Fibroblast of skin of left quadriceps (primary cell): Measurements from ENCODE around the gene OR9G4.

Source experiments
- DNase-seq, 2 experiments: peaks; one replicate each; pipeline ENCODE4 v3.0.0-alpha.2; 2013; ENCODE audit warnings: low read depth in 2 of 2

OR9G4 gene

DNA sequence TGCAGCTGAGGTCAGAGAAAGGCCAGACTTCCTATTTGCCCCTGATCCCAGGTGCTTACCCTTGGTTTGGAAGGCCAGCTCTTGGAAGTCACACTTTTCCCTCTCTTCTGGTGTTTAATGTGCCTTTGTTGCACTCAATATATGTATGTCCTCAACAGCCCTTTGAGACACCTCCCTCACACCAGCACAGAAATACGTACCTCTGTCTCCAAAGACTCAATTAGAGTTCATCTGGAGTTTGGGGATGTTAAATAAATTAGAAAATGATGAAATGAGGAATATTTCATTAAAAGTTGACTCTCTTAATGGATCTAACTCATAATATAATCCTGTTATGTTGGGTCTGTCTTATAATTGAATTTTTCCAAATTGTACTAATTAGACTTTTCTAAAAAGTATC lies at the start of gene OR9G4:
Gene OR9G4, minus strand, starts transcription at position 101 of the 400 bp plus-strand sequence. CDS start 4,931 bp downstream, outside the sequence.
- no peak for DNase-seq

- DNase-seq: peak in 1 of 2 experiments; percentile 10
Measured at GRCh38 chr11:56783448-56784041, 35.0 kb upstream of the OR9G4 start.

DNA sequence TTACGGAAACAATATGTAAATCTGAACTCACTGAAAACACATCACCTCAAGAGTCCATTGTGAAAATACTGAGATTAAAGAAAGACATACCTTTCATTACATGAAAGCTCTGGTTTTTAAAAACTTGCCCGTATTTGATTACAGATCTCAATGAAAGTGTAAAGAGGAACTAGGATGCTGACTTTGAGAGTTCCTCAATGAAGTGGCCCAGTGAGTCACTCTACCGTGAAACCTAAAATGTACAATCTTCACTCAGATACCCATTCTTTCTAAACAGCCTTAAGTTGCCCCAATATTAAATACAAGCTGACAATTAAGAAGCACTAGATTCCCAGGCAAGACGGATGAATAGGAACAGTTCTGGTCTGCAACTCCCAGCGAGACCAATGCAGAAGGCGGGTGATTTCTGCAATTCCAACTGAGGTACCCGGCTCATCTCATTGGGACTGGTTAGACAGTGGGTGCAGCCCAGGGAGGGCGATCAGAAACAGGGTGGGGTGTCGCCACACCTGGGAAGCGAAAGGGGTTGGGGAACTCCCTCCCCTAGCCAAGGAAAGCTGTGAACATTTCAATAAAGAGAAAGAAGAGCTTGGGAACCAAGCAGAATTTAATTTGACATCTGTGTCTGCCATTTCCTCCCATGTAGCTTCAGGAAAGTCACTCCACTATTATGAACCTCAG lies 33.8 kb upstream of the OR9G4 start:
- DNase-seq: no peak

DNA sequence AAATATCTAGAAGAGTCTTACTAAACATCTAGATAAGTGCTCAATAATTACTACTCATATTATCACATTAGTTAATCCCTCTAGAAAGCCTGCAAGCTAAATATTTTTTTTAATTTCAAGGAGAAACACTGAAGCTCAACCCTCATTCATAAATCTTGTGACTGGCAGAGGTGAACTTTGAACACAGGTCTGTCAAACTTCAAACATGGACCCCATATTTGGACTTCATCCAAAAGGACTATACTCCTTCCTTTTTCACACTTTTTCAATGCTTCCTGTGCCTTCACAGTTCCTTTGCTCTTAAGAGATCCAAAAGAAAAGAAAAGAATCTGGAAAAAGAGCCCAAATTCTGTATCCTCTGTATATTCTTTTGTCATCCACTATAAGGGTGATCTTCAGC lies 28.3 kb upstream of the OR9G4 start:
- no peak for DNase-seq

DNA sequence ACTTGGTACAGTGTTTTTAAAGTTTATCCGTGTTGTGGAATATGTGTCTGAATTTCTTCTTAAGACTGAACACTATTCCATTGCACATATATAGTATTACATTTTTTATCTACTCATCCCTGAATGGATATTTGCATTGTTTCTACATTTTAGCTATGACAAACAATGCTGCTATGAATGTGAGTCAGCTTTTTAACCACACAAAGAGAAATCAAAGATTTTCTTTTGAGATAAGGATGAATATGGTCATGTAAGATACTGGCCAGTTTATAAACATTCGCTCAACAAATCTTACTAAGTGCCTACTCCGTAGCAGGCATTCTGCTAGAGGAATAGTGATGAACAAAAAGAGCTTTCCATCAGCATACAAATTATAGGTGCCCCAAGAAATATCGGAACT lies 16.5 kb upstream of the OR9G4 start:
- no peak for DNase-seq

GRCh38 chr11:56751480-56751879 lies 3.0 kb upstream of the OR9G4 start:
- no peak for DNase-seq

GRCh38 chr11:56750190-56750589 lies 1.7 kb upstream of the OR9G4 start:
- DNase-seq: no peak

GRCh38 chr11:56740886-56741285 lies 7.6 kb downstream of the OR9G4 start:
- DNase-seq: no peak

DNA sequence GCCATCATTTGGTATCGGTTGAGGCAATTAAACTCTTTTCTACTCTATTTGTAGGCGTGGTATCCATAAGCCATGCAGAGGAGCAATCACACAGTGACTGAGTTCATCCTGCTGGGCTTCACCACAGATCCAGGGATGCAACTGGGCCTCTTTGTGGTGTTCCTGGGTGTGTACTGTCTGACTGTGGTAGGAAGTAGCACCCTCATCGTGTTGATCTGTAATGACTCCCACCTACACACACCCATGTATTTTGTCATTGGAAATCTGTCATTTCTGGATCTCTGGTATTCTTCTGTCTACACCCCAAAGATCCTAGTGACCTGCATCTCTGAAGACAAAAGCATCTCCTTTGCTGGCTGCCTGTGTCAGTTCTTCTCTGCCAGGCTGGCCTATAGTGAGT lies 8.4 kb downstream of the OR9G4 start:
- DNase-seq: no peak

- no peak for DNase-seq
Measured at GRCh38 chr11:56720513-56720912, 28.0 kb downstream of the OR9G4 start.

- DNase-seq: no peak
Measured at GRCh38 chr11:56716379-56716854, 32.1 kb downstream of the OR9G4 start.

DNA sequence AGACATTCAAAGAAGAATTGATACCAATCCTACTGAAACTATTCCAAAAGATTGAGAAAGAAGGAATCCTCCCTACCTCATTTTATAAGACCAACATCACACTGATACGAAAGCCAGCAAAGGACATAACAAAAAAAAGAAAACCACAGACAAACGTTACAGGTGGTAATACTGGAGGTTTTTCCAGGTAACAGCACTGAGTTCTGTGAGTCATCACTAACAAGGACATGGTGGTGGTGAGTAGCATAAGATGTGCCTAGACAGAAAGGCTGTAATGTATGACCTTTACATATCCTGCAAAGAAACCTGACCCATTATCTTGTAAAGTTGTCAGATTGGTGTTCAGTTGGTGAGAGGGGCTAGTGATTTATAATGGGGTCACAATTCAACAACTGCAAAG lies 34.3 kb downstream of the OR9G4 start:
- DNase-seq: no peak

DNA sequence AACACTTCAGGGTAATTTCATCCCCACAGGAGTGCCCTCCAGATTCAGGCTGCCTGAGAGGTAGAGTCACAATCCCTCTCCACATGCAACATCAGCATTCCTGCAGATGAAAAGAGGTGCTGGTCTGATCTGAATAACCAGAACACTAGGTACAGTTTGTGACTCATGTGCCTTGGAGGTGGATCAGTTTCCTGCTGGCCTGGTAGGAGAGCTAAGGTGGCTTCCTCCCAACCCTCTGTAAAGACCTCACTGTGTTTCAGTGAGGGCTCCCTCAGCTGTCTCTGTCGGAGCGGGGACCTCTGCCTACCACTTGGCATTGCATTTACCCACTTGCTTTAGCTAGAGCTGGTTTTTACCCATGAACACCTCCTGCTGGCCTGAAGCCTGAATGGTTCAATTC lies 42.0 kb downstream of the OR9G4 start:
- no peak for DNase-seq

DNA sequence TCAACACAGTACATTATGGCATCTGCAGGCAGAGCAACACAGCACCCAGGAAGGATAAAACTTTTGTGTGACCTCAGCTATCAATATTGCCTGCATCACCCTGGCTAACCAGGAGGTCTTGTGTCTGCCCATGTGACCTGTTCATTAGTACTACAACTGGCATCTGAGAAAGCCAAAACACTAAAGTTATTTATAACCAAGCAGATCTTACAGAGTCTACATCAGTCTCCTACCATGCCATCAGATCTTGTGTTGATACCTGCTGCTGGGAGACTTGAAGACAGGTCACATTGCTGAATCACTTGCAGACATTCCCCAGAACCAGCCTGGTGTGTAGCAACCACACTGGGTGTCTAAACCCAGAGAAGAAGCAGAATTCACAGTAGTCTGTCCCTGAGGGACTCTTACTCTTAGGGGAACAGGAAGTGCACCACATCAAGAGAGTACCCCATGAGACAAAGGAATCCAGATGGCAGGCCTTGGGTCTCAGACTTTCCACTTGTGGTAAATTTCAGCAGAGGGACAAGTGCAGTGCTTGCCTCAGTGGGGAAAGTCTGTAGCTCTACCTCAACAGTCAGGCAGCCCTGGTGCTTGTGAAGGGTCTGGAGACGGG lies 42.6 kb downstream of the OR9G4 start:
- DNase-seq: no peak

- no peak for DNase-seq
Measured at GRCh38 chr11:56700914-56701485, 47.5 kb downstream of the OR9G4 start.

GRCh38 chr11:56700242-56700913 lies 48.1 kb downstream of the OR9G4 start:
- no peak for DNase-seq

DNA sequence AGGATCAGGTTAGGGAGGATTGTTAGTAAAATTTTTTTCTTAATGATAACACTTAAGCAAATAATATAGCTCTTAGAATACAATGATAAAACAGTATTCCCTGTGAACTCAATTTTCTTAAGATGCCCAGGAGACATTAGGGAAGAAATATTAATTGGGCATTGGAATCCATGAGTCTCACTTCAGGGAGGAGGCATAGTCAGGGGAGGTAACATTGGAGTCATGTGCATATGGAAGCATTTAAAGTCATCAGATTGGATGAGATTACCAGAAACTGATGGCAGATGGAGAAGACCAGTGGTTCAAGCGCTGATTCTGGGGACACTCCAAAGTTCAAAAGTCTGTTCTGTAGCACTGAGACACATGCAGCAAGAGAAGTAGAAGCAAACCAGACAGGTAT lies 49.7 kb downstream of the OR9G4 start, which contains the start of gene OR9G1:
Gene OR9G1, plus strand, starts transcription at position 301 of the 400 bp plus-strand sequence. CDS start 1,293 bp downstream, outside the sequence.
- DNase-seq: no peak

DNA sequence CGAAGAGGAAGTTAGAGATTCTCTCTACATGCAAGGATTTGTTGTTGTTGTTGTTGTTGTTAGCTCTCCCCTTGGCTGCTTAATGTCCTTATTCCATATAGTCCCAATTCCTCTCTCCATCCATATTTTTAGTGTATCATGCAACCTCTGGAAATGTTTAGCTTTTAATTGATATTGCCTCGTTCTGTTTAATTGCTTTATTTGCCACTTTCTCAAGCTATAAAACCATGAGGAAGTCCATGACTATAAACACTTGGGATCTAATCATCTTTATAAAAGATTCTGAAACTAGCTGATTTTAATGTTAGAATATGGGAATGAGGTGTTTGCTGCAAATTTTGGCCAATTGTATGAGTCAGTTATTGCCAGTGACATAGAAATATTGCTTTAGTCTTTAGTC lies 55.1 kb downstream of the OR9G4 start:
- DNase-seq: no peak
